Lower leg skin (tissue), 3 donors: ENCODE results near the gene UBFD1.

ENCODE experiments used
- CTCF ChIP-seq, 3 donors: fragments of 450-650 bp; IDR thresholded peaks; one replicate each; pipeline ENCODE4 v1.5.1; 2016; ENCODE audit warnings: antibody characterized with exemption in 3 of 3, mild to moderate bottlenecking in 3 of 3, moderate library complexity in 2 of 3
- POLR2A ChIP-seq, 2 donors: fragments of 450-650 bp; IDR thresholded peaks; one replicate each; pipeline ENCODE4 v1.6.1; 2016 to 2017; ENCODE audit warnings: antibody characterized with exemption in 2 of 2, mild to moderate bottlenecking in 1 of 2, moderate library complexity in 1 of 2

GRCh38 chr16:23539984-23540816 is 17.3 kb upstream of the UBFD1 start:
- peak in 1 of 3 donors; percentile 18 for TF ChIP-seq CTCF (IDR thresholded peaks at IDR 0.05)
- TF ChIP-seq POLR2A (IDR thresholded peaks at IDR 0.05), result no peak
